ENCODE measurements around the gene OTOP1.

DNA sequence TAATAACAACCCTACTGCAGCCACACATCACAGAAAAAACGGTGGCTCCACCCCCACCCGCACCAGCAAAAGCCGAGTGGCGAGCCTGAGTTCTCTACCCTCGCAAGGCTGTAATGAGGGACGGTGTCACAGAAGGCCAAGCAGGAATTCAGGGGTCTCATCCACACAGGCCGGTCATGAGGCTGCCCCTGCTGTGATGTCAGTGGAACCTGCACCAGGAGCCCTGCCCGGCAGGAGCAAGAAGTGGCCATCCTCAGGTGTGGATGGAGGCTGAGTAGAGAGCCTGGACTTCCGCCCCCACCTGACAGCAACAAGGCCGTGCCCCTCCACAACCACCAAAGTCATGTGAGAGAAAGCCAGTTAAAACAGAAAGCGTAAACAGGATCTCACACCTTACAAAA, 42.6 kb upstream of the OTOP1 start:
- TF ChIP-seq EGR1 (IDR thresholded peaks at IDR 0.05) (no peak), RAD21 (IDR thresholded peaks at IDR 0.05; ENCODE audit: low read depth) (no peak), TEAD4 (IDR thresholded peaks at IDR 0.05) (no peak), FOXM1 (IDR thresholded peaks at IDR 0.05; ENCODE audit: borderline replicate concordance, low read depth) (no peak), YY1 (IDR thresholded peaks at IDR 0.05; ENCODE audit: low read depth) (no peak), CREB1 (IDR thresholded peaks at IDR 0.05; ENCODE audit: low read depth) (no peak), CEBPB (IDR thresholded peaks at IDR 0.05) (no peak), EP300 (IDR thresholded peaks at IDR 0.05; ENCODE audit: borderline replicate concordance) (no peak)
- TF ChIP-seq, protein P1, sequence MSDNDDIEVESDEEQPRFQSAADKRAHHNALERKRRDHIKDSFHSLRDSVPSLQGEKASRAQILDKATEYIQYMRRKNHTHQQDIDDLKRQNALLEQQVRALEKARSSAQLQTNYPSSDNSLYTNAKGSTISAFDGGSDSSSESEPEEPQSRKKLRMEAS (IDR thresholded peaks at IDR 0.05), result no peak
- TF ChIP-seq, protein P2, sequence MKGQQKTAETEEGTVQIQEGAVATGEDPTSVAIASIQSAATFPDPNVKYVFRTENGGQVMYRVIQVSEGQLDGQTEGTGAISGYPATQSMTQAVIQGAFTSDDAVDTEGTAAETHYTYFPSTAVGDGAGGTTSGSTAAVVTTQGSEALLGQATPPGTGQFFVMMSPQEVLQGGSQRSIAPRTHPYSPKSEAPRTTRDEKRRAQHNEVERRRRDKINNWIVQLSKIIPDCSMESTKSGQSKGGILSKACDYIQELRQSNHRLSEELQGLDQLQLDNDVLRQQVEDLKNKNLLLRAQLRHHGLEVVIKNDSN (IDR thresholded peaks at IDR 0.05), result no peak

Data from Ishikawa (cell line).